Thymus (tissue), 11 donors: ENCODE data around the gene LTBP2. TPM values are rescaled to one million over a fixed set of nuclear protein-coding genes. Genes with fewer than 3 reads are reported as not detected.

Experiments used
- DNase-seq, 9 donors: peaks; one replicate each; pipeline ENCODE4 v3.0.0-alpha.2; 2013; ENCODE audit warnings: low spot score in 9 of 9, low read depth in 6 of 9, missing footprints in 1 of 9
- H3K27ac ChIP-seq, 2 donors: one replicate each; pipeline ENCODE4 v1.5.1; 2013; ENCODE audit warnings: control low read depth in 1 of 2, low read depth in 1 of 2, low read length in 1 of 2, mild to moderate bottlenecking in 1 of 2, moderate library complexity in 1 of 2
- H3K27me3 ChIP-seq, 2 donors: one replicate each; pipeline ENCODE4 v1.5.1; 2013; ENCODE audit warnings: low read length in 1 of 2; ENCODE audit not compliant: control insufficient read depth in 2 of 2, insufficient read depth in 1 of 2
- H3K36me3 ChIP-seq, 2 donors: one replicate each; pipeline ENCODE4 v1.5.1; 2013; ENCODE audit warnings: low read length in 1 of 2, mild to moderate bottlenecking in 1 of 2, moderate library complexity in 1 of 2; ENCODE audit not compliant: control insufficient read depth in 2 of 2, insufficient read depth in 2 of 2
- H3K4me1 ChIP-seq, 2 donors: one replicate each; pipeline ENCODE4 v1.5.1; 2013; ENCODE audit warnings: low read length in 2 of 2; ENCODE audit not compliant: control insufficient read depth in 2 of 2, insufficient read depth in 2 of 2
- H3K4me3 ChIP-seq, 2 donors: one replicate each; pipeline ENCODE4 v1.5.1; 2013; ENCODE audit warnings: low read length in 2 of 2, control low read depth in 1 of 2, mild to moderate bottlenecking in 1 of 2
- H3K9me3 ChIP-seq, 2 donors: one replicate each; pipeline ENCODE4 v1.5.1; 2013; ENCODE audit warnings: low read length in 1 of 2, mild to moderate bottlenecking in 1 of 2; ENCODE audit not compliant: control insufficient read depth in 2 of 2, insufficient read depth in 1 of 2
- WGBS: extraction: QIAGEN DNeasy Blood & Tissue Kit; methylation state at CpG from one replicate; pipeline ENCODE4 v1.1.7; 2013; 5-methylcytosine and 5-hydroxymethylcytosine counted together
- polyA plus RNA-seq: library from polyadenylated mRNA; stranded (reverse); fragments of 200-250 nt; gene quantifications from one replicate; pipeline ENCODE4 v1.2.3, GENCODE V29; 2013
- total RNA-seq: library from RNA; stranded (reverse); fragments of 120-200 nt; gene quantifications from one replicate; pipeline ENCODE4 v1.2.4, GENCODE V29; 2013
- donor health status: healthy.

The LTBP2 gene
- total and polyA plus RNA-seq, 2 donors: 2.6 to 2.9 TPM

- no peaks in the 10 kb centered on the region for H3K36me3 ChIP-seq
- WGBS: 95% methylated on average over 4 of the region's 4 CpGs
- no peaks in the 10 kb centered on the region for H3K4me1 ChIP-seq
- H3K9me3 ChIP-seq: no peaks in the 10 kb centered on the region
- no peak for DNase-seq
- H3K27ac ChIP-seq: no peak overlapping the region
- no peak overlapping the region for H3K4me3 ChIP-seq
- H3K27me3 ChIP-seq: no peaks in the 10 kb centered on the region
These were observed 135.9 kb downstream of the LTBP2 start for GRCh38 chr14:74476107-74476506.

GRCh38 chr14:74475678-74476077 is 136.4 kb downstream of the LTBP2 start:
- Histone ChIP-seq H3K4me1 (no peaks in the 10 kb centered on the region), H3K36me3 (no peaks in the 10 kb centered on the region), H3K9me3 (no peaks in the 10 kb centered on the region), H3K27ac (no peak overlapping the region), H3K27me3 (no peaks in the 10 kb centered on the region), H3K4me3 (no peak overlapping the region)
- no peak for DNase-seq
- 86% methylated on average over 3 of the region's 3 CpGs for WGBS

GRCh38 chr14:74474376-74474775 is 137.7 kb downstream of the LTBP2 start:
- WGBS: 96% methylated on average over 2 of the region's 2 CpGs
- DNase-seq: no peak
- H3K36me3 ChIP-seq: no peaks in the 10 kb centered on the region

GRCh38 chr14:74472601-74473000 is 139.4 kb downstream of the LTBP2 start:
- no peaks in the 10 kb centered on the region for H3K27me3 ChIP-seq
- no peaks in the 10 kb centered on the region for H3K36me3 ChIP-seq
- H3K4me1 ChIP-seq: no peaks in the 10 kb centered on the region
- no peak overlapping the region for H3K27ac ChIP-seq
- no peaks in the 10 kb centered on the region for H3K9me3 ChIP-seq
- no peak overlapping the region for H3K4me3 ChIP-seq
- 100% methylated on average over 2 of the region's 2 CpGs for WGBS
- DNase-seq: no peak

More at GRCh38 chr14:74474376-74474775, 137.7 kb downstream of the LTBP2 start:
- Histone ChIP-seq H3K27ac (no peak overlapping the region), H3K27me3 (no peaks in the 10 kb centered on the region), H3K9me3 (no peaks in the 10 kb centered on the region), H3K4me1 (no peaks in the 10 kb centered on the region), H3K4me3 (no peak overlapping the region)

- Histone ChIP-seq H3K4me3 (no peak overlapping the region), H3K4me1 (no peaks in the 10 kb centered on the region), H3K9me3 (no peaks in the 10 kb centered on the region), H3K27ac (peak overlapping the region in 1 of 2 donors; percentile 2), H3K27me3 (peaks cover 0 to 2% of the 10 kb centered on the region in 2 donors), H3K36me3 (no peaks in the 10 kb centered on the region)
- WGBS: 95% methylated on average over 7 of the region's 7 CpGs
- no peak for DNase-seq
These were observed 142.2 kb downstream of the LTBP2 start for GRCh38 chr14:74469548-74470518.

- H3K4me3 ChIP-seq: no peak overlapping the region
- no peaks in the 10 kb centered on the region for H3K4me1 ChIP-seq
- no peak overlapping the region for H3K27ac ChIP-seq
- WGBS: 98% methylated on average over 3 of the region's 3 CpGs
- no peaks in the 10 kb centered on the region for H3K36me3 ChIP-seq
- H3K27me3 ChIP-seq: peaks cover 0 to 2% of the 10 kb centered on the region in 2 donors
- no peaks in the 10 kb centered on the region for H3K9me3 ChIP-seq
- DNase-seq: no peak
These were observed 143.5 kb downstream of the LTBP2 start for GRCh38 chr14:74468513-74468912.

GRCh38 chr14:74465335-74465734 is 146.7 kb downstream of the LTBP2 start:
- Histone ChIP-seq H3K9me3 (no peaks in the 10 kb centered on the region), H3K4me3 (no peak overlapping the region), H3K27me3 (peaks cover 0 to 2% of the 10 kb centered on the region in 2 donors), H3K4me1 (no peaks in the 10 kb centered on the region), H3K36me3 (no peaks in the 10 kb centered on the region), H3K27ac (no peak overlapping the region)
- WGBS: 96% methylated on average over 2 of the region's 2 CpGs
- DNase-seq: no peak

- DNase-seq: no peak
- Histone ChIP-seq H3K9me3 (no peaks in the 10 kb centered on the region), H3K4me1 (peaks cover 0 to 2% of the 10 kb centered on the region in 2 donors), H3K27ac (no peak overlapping the region), H3K36me3 (no peaks in the 10 kb centered on the region), H3K4me3 (no peak overlapping the region), H3K27me3 (peaks cover 0 to 2% of the 10 kb centered on the region in 2 donors)
- 98% methylated on average over 3 of the region's 3 CpGs for WGBS
These were observed 147.3 kb downstream of the LTBP2 start for GRCh38 chr14:74464785-74465184.

- Histone ChIP-seq H3K4me3 (no peak overlapping the region), H3K4me1 (peaks cover 0 to 3% of the 10 kb centered on the region in 2 donors), H3K27me3 (peaks cover 0 to 2% of the 10 kb centered on the region in 2 donors), H3K9me3 (no peaks in the 10 kb centered on the region), H3K27ac (no peak overlapping the region), H3K36me3 (no peaks in the 10 kb centered on the region)
- WGBS: 90% methylated on average over 5 of the region's 5 CpGs
- no peak for DNase-seq
These were observed 148.3 kb downstream of the LTBP2 start for GRCh38 chr14:74463697-74464096.
